IMR-90 (cell line): ENCODE results near the gene EMSY. TPM values are rescaled to one million over a fixed set of nuclear protein-coding genes. Genes with fewer than 3 reads are reported as not detected.

ENCODE experiments used
- ATAC-seq: fragments of 200-7000 bp; cut with Tn5 transposase; 2 replicates; pipeline ENCODE4 v1.9.1; 2020; ENCODE audit warnings: low read depth, mild to moderate bottlenecking, moderate library complexity
- BruUV-seq: library from RNA; stranded (reverse); fragments of 400-500 nt; replicated peaks from 2 replicates; lab custom pipeline; 2021; lab: Mats Ljungman, UMichigan
- CTCF ChIA-PET: fragments of 300-600 bp; formaldehyde crosslinking; extraction: SDS; loops from one replicate; lab custom pipeline; 2021; ENCODE audit warnings: antibody characterized with exemption; lab: Yijun Ruan, JAX
- POLR2A ChIA-PET: fragments of 300-600 bp; sonication (Branson Sonifier 250); formaldehyde crosslinking; loops from one replicate; lab custom pipeline; 2022; ENCODE audit warnings: antibody characterized with exemption; ENCODE audit not compliant: unreplicated experiment; lab: Charles Lee
- DNase-seq: peaks from one replicate; pipeline ENCODE4 v3.0.0; 2013
- H2AFZ ChIP-seq: replicated peaks from 2 replicates; pipeline ENCODE3; 2013; ENCODE audit warnings: low read length, mild to moderate bottlenecking; ENCODE audit not compliant: poor library complexity
- H2AK5ac ChIP-seq: 2 replicates; pipeline ENCODE4 v1.6.1; 2013; ENCODE audit warnings: low read depth, low read length, inconsistent platforms
- H2AK9ac ChIP-seq: replicated peaks from 2 replicates; pipeline ENCODE3; 2013; ENCODE audit warnings: mild to moderate bottlenecking, low read depth, low read length, moderate library complexity; ENCODE audit not compliant: poor library complexity
- H2BK120ac ChIP-seq: 2 replicates; pipeline ENCODE4 v1.6.1; 2013; ENCODE audit warnings: low read depth, low read length, inconsistent platforms
- H2BK15ac ChIP-seq: 3 replicates; pipeline ENCODE4 v1.6.1; 2013; ENCODE audit warnings: low read depth, low read length, inconsistent platforms
- H2BK20ac ChIP-seq: 2 replicates; pipeline ENCODE4 v1.6.1; 2013; ENCODE audit warnings: low read depth, mild to moderate bottlenecking, inconsistent platforms, low read length, moderate library complexity
- H2BK5ac ChIP-seq: 2 replicates; pipeline ENCODE4 v1.6.1; 2013; ENCODE audit warnings: mild to moderate bottlenecking, low read depth, low read length, inconsistent platforms; ENCODE audit not compliant: poor library complexity, severe bottlenecking
- H3K14ac ChIP-seq: replicated peaks from 2 replicates; pipeline ENCODE4 v1.6.1; 2013; ENCODE audit warnings: low read depth, low read length, inconsistent platforms
- H3K18ac ChIP-seq: 2 replicates; pipeline ENCODE4 v1.6.1; 2013; ENCODE audit warnings: low read depth, low read length, control low read depth
- H3K23ac ChIP-seq: 2 replicates; pipeline ENCODE4 v1.6.1; 2013; ENCODE audit warnings: low read depth, low read length, inconsistent platforms
- H3K27ac ChIP-seq: 2 replicates; pipeline ENCODE4 v1.5.1; 2013; ENCODE audit warnings: mild to moderate bottlenecking, control low read depth, low read length; ENCODE audit not compliant: insufficient read depth
- H3K27me3 ChIP-seq: 2 replicates; pipeline ENCODE4 v1.6.1; 2013; ENCODE audit warnings: low read length; ENCODE audit not compliant: control insufficient read depth, insufficient read depth
- H3K36me3 ChIP-seq: 2 replicates; pipeline ENCODE4 v1.6.1; 2013; ENCODE audit warnings: low read length, mixed read lengths; ENCODE audit not compliant: control insufficient read depth, insufficient read depth
- H3K4ac ChIP-seq: 2 replicates; pipeline ENCODE4 v1.6.1; 2013; ENCODE audit warnings: low read depth, low read length, inconsistent platforms
- H3K4me1 ChIP-seq: 2 replicates; pipeline ENCODE4 v1.6.1; 2013; ENCODE audit warnings: low read length, mixed read lengths; ENCODE audit not compliant: control insufficient read depth, insufficient read depth
- H3K4me2 ChIP-seq: 2 replicates; pipeline ENCODE4 v1.6.1; 2013; ENCODE audit warnings: low read depth, mild to moderate bottlenecking, control low read depth, low read length, moderate library complexity
- H3K4me3 ChIP-seq: 2 replicates; pipeline ENCODE4 v1.5.1; 2013; ENCODE audit warnings: low read depth, mild to moderate bottlenecking, control low read depth, low read length, moderate library complexity; ENCODE audit not compliant: insufficient read depth
- H3K56ac ChIP-seq: 2 replicates; pipeline ENCODE4 v1.6.1; 2013; ENCODE audit warnings: low read length, inconsistent platforms; ENCODE audit not compliant: insufficient read depth; ENCODE audit errors: extremely low read depth
- H3K79me1 ChIP-seq, 2 experiments: 2 replicates each; pipeline ENCODE4 v1.6.1; 2013; ENCODE audit warnings: low read length in 2 of 2, inconsistent platforms in 1 of 2, low read depth in 1 of 2
- H3K9ac ChIP-seq: 2 replicates; pipeline ENCODE4 v1.6.1; 2013; ENCODE audit warnings: low read depth, low read length, control low read depth
- H3K9me1 ChIP-seq: 2 replicates; pipeline ENCODE4 v1.6.1; 2013; ENCODE audit warnings: low read length, inconsistent platforms; ENCODE audit not compliant: insufficient read depth
- H3K9me3 ChIP-seq: 2 replicates; pipeline ENCODE4 v1.6.1; 2013; ENCODE audit warnings: low read length; ENCODE audit not compliant: control insufficient read depth, insufficient read depth
- H4K20me1 ChIP-seq: 2 replicates; pipeline ENCODE4 v1.6.1; 2013; ENCODE audit warnings: low read length, inconsistent platforms; ENCODE audit not compliant: insufficient read depth
- H4K5ac ChIP-seq: 2 replicates; pipeline ENCODE4 v1.6.1; 2013; ENCODE audit warnings: mild to moderate bottlenecking, low read depth, low read length, control low read depth
- H4K8ac ChIP-seq, 2 experiments: 2 replicates each; pipeline ENCODE4 v1.6.1; 2013; ENCODE audit warnings: low read depth in 2 of 2, low read length in 2 of 2, control low read depth in 1 of 2, inconsistent platforms in 1 of 2
- H4K91ac ChIP-seq: 2 replicates; pipeline ENCODE4 v1.6.1; 2013; ENCODE audit warnings: low read depth, low read length, inconsistent platforms; ENCODE audit not compliant: insufficient read depth
- BHLHE40 ChIP-seq: fragments of 150-350 bp; IDR thresholded peaks from 2 replicates; pipeline ENCODE4 v1.6.1; 2016; ENCODE audit warnings: mild to moderate bottlenecking, low read depth, low read length
- CEBPB ChIP-seq: IDR thresholded peaks from 2 replicates; pipeline ENCODE4 v1.6.1; 2012; ENCODE audit warnings: low read depth, low read length, improper control_type of control experiment
- CHD1 ChIP-seq: IDR thresholded peaks from 2 replicates; pipeline ENCODE4 v1.6.1; 2012; ENCODE audit warnings: low read depth, low read length, improper control_type of control experiment
- CTCF ChIP-seq: conservative IDR thresholded peaks from 2 replicates; pipeline ENCODE4 v1.5.1; 2012; ENCODE audit warnings: mild to moderate bottlenecking, low read depth, low read length, improper control_type of control experiment
- ELK1 ChIP-seq: fragments of 150-350 bp; IDR thresholded peaks from 2 replicates; pipeline ENCODE4 v1.6.1; 2016; ENCODE audit warnings: low read depth, mild to moderate bottlenecking, low read length, moderate library complexity, borderline replicate concordance
- FOS ChIP-seq: fragments of 150-350 bp; IDR thresholded peaks from 2 replicates; pipeline ENCODE4 v1.6.1; 2016; ENCODE audit warnings: low read depth, low read length
- MAFK ChIP-seq: IDR thresholded peaks from 2 replicates; pipeline ENCODE4 v1.6.1; 2012; ENCODE audit warnings: low read depth, low read length, improper control_type of control experiment
- MAZ ChIP-seq: IDR thresholded peaks from 2 replicates; pipeline ENCODE4 v1.6.1; 2012; ENCODE audit warnings: low read depth, mild to moderate bottlenecking, low read length, improper control_type of control experiment, moderate library complexity, borderline replicate concordance
- MXI1 ChIP-seq: IDR thresholded peaks from 2 replicates; pipeline ENCODE4 v1.6.1; 2012; ENCODE audit warnings: low read depth, mild to moderate bottlenecking, low read length, moderate library complexity, borderline replicate concordance
- NFE2L2 ChIP-seq: fragments of 150-350 bp; IDR thresholded peaks from 2 replicates; pipeline ENCODE4 v1.6.1; 2016; ENCODE audit warnings: low read depth, mild to moderate bottlenecking, low read length
- POLR2A ChIP-seq: IDR thresholded peaks from 2 replicates; pipeline ENCODE4 v1.6.1; 2012; ENCODE audit warnings: mild to moderate bottlenecking, low read depth, low read length
- RAD21 ChIP-seq: IDR thresholded peaks from 2 replicates; pipeline ENCODE4 v1.6.1; 2012; ENCODE audit warnings: low read length, improper control_type of control experiment
- RCOR1 ChIP-seq: IDR thresholded peaks from 2 replicates; pipeline ENCODE4 v1.6.1; 2012; ENCODE audit warnings: mild to moderate bottlenecking, low read length, improper control_type of control experiment; ENCODE audit not compliant: insufficient replicate concordance
- RFX5 ChIP-seq: IDR thresholded peaks from 2 replicates; pipeline ENCODE4 v1.8.0; 2012; ENCODE audit warnings: low read depth, mild to moderate bottlenecking, low read length, moderate library complexity
- SMC3 ChIP-seq: fragments of 150-350 bp; IDR thresholded peaks from 2 replicates; pipeline ENCODE4 v1.6.1; 2016; ENCODE audit warnings: low read depth, mild to moderate bottlenecking, antibody characterized with exemption, low read length, moderate library complexity
- WGBS, 2 experiments: methylation state at CpG; one replicate each; pipeline versions ENCODE4 v1.1.5 to v1.1.7; 2013; ENCODE audit warnings: missing lambda C conversion rate in 2 of 2; ENCODE audit not compliant: insufficient read length in 1 of 2; ENCODE audit errors: extremely low coverage in 2 of 2; 5-methylcytosine and 5-hydroxymethylcytosine counted together
- dilution Hi-C: fragments of 300-500 bp; cut with HindIII; formaldehyde crosslinking; loops from one replicate; pipeline ENCODE4 v1.14.3; 2018; ENCODE audit warnings: low sequenced_read_pairs; ENCODE audit not compliant: unreplicated experiment
- in situ Hi-C: fragments of 300-500 bp; cut with MboI; formaldehyde crosslinking; loops from 3 replicates; pipeline ENCODE4 v1.14.3; 2019; ENCODE audit warnings: low sequenced_read_pairs, inconsistent platforms, mixed read lengths
- intact Hi-C: fragments of 100-400 bp; cut with micrococcal nuclease; formaldehyde crosslinking; loops from 2 replicates; pipeline ENCODE4 v1.10.0; 2022
- polyA plus RNA-seq, 3 experiments: library from polyadenylated mRNA; depleted of rRNA; stranded (reverse); fragments of >200 nt; gene quantifications; 2 replicates each; pipeline ENCODE4 v1.2.3, GENCODE V29; 2012; ENCODE audit warnings: low replicate concordance in 1 of 3
- total RNA-seq: library from RNA; depleted of rRNA; stranded (reverse); fragments of >200 nt; gene quantifications from 2 replicates; pipeline ENCODE4 v1.2.3, GENCODE V29; 2012
- TF ChIP-seq, protein P1 (sequence below): fragments of 150-350 bp; IDR thresholded peaks from 2 replicates; pipeline ENCODE4 v1.6.1; 2017; ENCODE audit warnings: mild to moderate bottlenecking, antibody characterized with exemption, low read length, low read depth

Gene EMSY
- total and polyA plus RNA-seq, 2 of the 4 experiments (the other 2 are of a cell fraction), result 14.1 to 22.0 TPM

- no peak overlapping the region for H2BK5ac ChIP-seq
- no peak overlapping the region for H3K27ac ChIP-seq
- no peak overlapping the region for H3K9ac ChIP-seq
- ChIA-PET POLR2A (no interaction called here), CTCF (no interaction called here)
- in situ Hi-C loops (no loop called here), dilution Hi-C loops (no loop called here), intact Hi-C loops (no loop called here)
- no peaks in the 10 kb centered on the region for H3K9me3 ChIP-seq
- no peak overlapping the region for H3K4ac ChIP-seq
- no peaks in the 10 kb centered on the region for H3K36me3 ChIP-seq
- no peak overlapping the region for H3K23ac ChIP-seq
- TF ChIP-seq CTCF (no peak), FOS (no peak), RAD21 (no peak), BHLHE40 (no peak), RFX5 (no peak), POLR2A (no peak), CEBPB (no peak), ELK1 (no peak), SMC3 (no peak), MAZ (no peak), NFE2L2 (no peak), MAFK (no peak), CHD1 (no peak), MXI1 (no peak), RCOR1 (no peak)
- TF ChIP-seq, protein P1, sequence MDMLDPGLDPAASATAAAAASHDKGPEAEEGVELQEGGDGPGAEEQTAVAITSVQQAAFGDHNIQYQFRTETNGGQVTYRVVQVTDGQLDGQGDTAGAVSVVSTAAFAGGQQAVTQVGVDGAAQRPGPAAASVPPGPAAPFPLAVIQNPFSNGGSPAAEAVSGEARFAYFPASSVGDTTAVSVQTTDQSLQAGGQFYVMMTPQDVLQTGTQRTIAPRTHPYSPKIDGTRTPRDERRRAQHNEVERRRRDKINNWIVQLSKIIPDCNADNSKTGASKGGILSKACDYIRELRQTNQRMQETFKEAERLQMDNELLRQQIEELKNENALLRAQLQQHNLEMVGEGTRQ, result no peak
- no peak overlapping the region for H3K4me3 ChIP-seq
- H3K18ac ChIP-seq, result no peak overlapping the region
- no peak overlapping the region for H2BK15ac ChIP-seq
- H2BK20ac ChIP-seq, result no peak overlapping the region
- no peak for DNase-seq
- no peak overlapping the region for H2BK120ac ChIP-seq
- no peak overlapping the region for H3K4me2 ChIP-seq
- no peak overlapping the region for H4K91ac ChIP-seq
- no peak overlapping the region for H2AK5ac ChIP-seq
- H2AK9ac ChIP-seq, result no peak overlapping the region
- H3K9me1 ChIP-seq, result peaks cover 4% of the 10 kb centered on the region; the same call in 1 of the 2 replicates
- H3K4me1 ChIP-seq, result peaks cover 15% of the 10 kb centered on the region
- no peaks in the 10 kb centered on the region for H3K79me1 ChIP-seq
- no peak overlapping the region for H4K5ac ChIP-seq
- no peaks in the 10 kb centered on the region for H4K20me1 ChIP-seq
- no CpG with 5 or more reads among the region's 3 CpGs for WGBS, 2 experiments
- H3K27me3 ChIP-seq, result 0 out of 2 replicates have a peak, but pooled peaks cover 1% of the 10 kb centered on the region
- no peak overlapping the region for H2AFZ ChIP-seq
- no peak for ATAC-seq
- BruUV-seq, result no TSS peak
- no peak overlapping the region for H3K56ac ChIP-seq
- H4K8ac ChIP-seq, result no peak overlapping the region
- H3K14ac ChIP-seq, result no peak overlapping the region
These were observed 156.9 kb downstream of the EMSY start for GRCh38 chr11:76601724-76602123.
